NCI-H446 treated with DMSO at 0.1 percent for 48 hours (cell line): Measurements from ENCODE around the gene ADAMTS6.

Experiments used
- DNase-seq: peaks from one replicate; lab custom pipeline; 2025; lab: John Stamatoyannopoulos, UW

The ADAMTS6 gene

GRCh38 chr5:65103756-65104440, 377.8 kb downstream of the ADAMTS6 start:
- no peak for DNase-seq

GRCh38 chr5:65102976-65103711, 378.6 kb downstream of the ADAMTS6 start:
- no peak for DNase-seq

- no peak for DNase-seq
These were observed 379.2 kb downstream of the ADAMTS6 start for GRCh38 chr5:65102371-65102975.

- DNase-seq: no peak
These were observed 380.1 kb downstream of the ADAMTS6 start for GRCh38 chr5:65101632-65102100.

- peak; percentile 41 for DNase-seq
These were observed 380.6 kb downstream of the ADAMTS6 start for GRCh38 chr5:65100911-65101631.
